RWPE2 (cell line): ENCODE results near the gene PIPOX.

Source experiments
- ATAC-seq: fragments of 200-7000 bp; cut with Tn5 transposase; 3 replicates; pipeline ENCODE4 v1.9.1; 2021; ENCODE audit warnings: low read depth
- DNase-seq: peaks from one replicate; pipeline ENCODE4 v3.0.0-alpha.2; 2020; ENCODE audit warnings: low spot score
- H3K27ac ChIP-seq: fragments of 450-650 bp; 2 replicates; pipeline ENCODE4 v1.5.1; 2017; ENCODE audit warnings: mild to moderate bottlenecking; ENCODE audit not compliant: poor library complexity, severe bottlenecking
- H3K27me3 ChIP-seq: fragments of 250-450 bp; sonication (Bioruptor Pico); 2 replicates; pipeline ENCODE4 v1.5.1; 2021; ENCODE audit warnings: mild to moderate bottlenecking, moderate library complexity; ENCODE audit not compliant: insufficient read depth, poor library complexity, severe bottlenecking
- H3K36me3 ChIP-seq: fragments of 250-450 bp; sonication (Bioruptor Pico); 2 replicates; pipeline ENCODE4 v1.5.1; 2020; ENCODE audit warnings: low read depth, mild to moderate bottlenecking, moderate library complexity
- H3K4me1 ChIP-seq: fragments of 250-450 bp; sonication (Bioruptor Pico); 2 replicates; pipeline ENCODE4 v1.5.1; 2021; ENCODE audit warnings: mild to moderate bottlenecking, moderate library complexity; ENCODE audit not compliant: insufficient read depth, poor library complexity, severe bottlenecking
- H3K4me3 ChIP-seq: fragments of 250-450 bp; sonication (Bioruptor Pico); 2 replicates; pipeline ENCODE4 v1.5.1; 2021; ENCODE audit warnings: mild to moderate bottlenecking, moderate library complexity; ENCODE audit not compliant: severe bottlenecking
- H3K9me3 ChIP-seq: fragments of 250-450 bp; sonication (Bioruptor Pico); 2 replicates; pipeline ENCODE4 v1.5.1; 2021; ENCODE audit warnings: mild to moderate bottlenecking, moderate library complexity; ENCODE audit not compliant: severe bottlenecking
- CTCF ChIP-seq: fragments of 450-650 bp; IDR thresholded peaks from one replicate; pipeline ENCODE4 v1.5.1; 2017; ENCODE audit warnings: mild to moderate bottlenecking, moderate library complexity; ENCODE audit not compliant: poor library complexity, severe bottlenecking

The PIPOX gene

GRCh38 chr17:29090750-29091605 is 48.0 kb downstream of the PIPOX start:
- no peak overlapping the region for H3K27ac ChIP-seq
- no peaks in the 10 kb centered on the region for H3K4me1 ChIP-seq
- no peaks in the 10 kb centered on the region for H3K9me3 ChIP-seq
- H3K27me3 ChIP-seq: no peaks in the 10 kb centered on the region
- no peak for TF ChIP-seq CTCF
- no peak overlapping the region for H3K4me3 ChIP-seq
- H3K36me3 ChIP-seq: peaks cover 60% of the 10 kb centered on the region
- DNase-seq: no peak
- no peak for ATAC-seq

GRCh38 chr17:29091606-29092289 is 48.8 kb downstream of the PIPOX start:
- DNase-seq (no peak), ATAC-seq (no peak)
- Histone ChIP-seq H3K4me1 (no peaks in the 10 kb centered on the region), H3K27me3 (no peaks in the 10 kb centered on the region), H3K27ac (no peak overlapping the region), H3K9me3 (no peaks in the 10 kb centered on the region), H3K36me3 (peaks cover 63% of the 10 kb centered on the region), H3K4me3 (no peak overlapping the region)
- no peak for TF ChIP-seq CTCF

GRCh38 chr17:29093090-29093871 is 50.3 kb downstream of the PIPOX start:
- Histone ChIP-seq H3K9me3 (no peaks in the 10 kb centered on the region), H3K36me3 (peaks cover 72% of the 10 kb centered on the region)

GRCh38 chr17:29094101-29094708 is 51.3 kb downstream of the PIPOX start:
- no peak overlapping the region for H3K27ac ChIP-seq
- no peaks in the 10 kb centered on the region for H3K4me1 ChIP-seq
- H3K4me3 ChIP-seq: no peak overlapping the region
- peaks cover 75% of the 10 kb centered on the region for H3K36me3 ChIP-seq
- no peak for ATAC-seq
- DNase-seq: no peak
- no peaks in the 10 kb centered on the region for H3K9me3 ChIP-seq
- no peaks in the 10 kb centered on the region for H3K27me3 ChIP-seq
- TF ChIP-seq CTCF: no peak

More at GRCh38 chr17:29093090-29093871, 50.3 kb downstream of the PIPOX start:
- no peak for TF ChIP-seq CTCF
- H3K4me3 ChIP-seq: no peak overlapping the region
- H3K27ac ChIP-seq: no peak overlapping the region
- DNase-seq (no peak), ATAC-seq (no peak)
- H3K27me3 ChIP-seq: no peaks in the 10 kb centered on the region
- H3K4me1 ChIP-seq: no peaks in the 10 kb centered on the region
